GM12878 (cell line): Measurements from ENCODE around the gene TRMO. TPM values are rescaled to one million over a fixed set of nuclear protein-coding genes. Genes with fewer than 3 reads are reported as not detected.

Experiments
- ATAC-seq: fragments of 200-7000 bp; cut with Tn5 transposase; 3 replicates; pipeline ENCODE4 v1.9.1; 2020; ENCODE audit warnings: mild to moderate bottlenecking, moderate library complexity
- BruUV-seq: library from RNA; stranded (reverse); fragments of 400-500 nt; replicated peaks from 2 replicates; lab custom pipeline; 2021; lab: Mats Ljungman, UMichigan
- CTCF ChIA-PET: fragments of 300-600 bp; sonication (Branson Sonifier 250); formaldehyde crosslinking; extraction: SDS; loops from one replicate; lab custom pipeline; 2021; ENCODE audit warnings: inconsistent platforms; lab: Yijun Ruan, JAX
- POLR2A ChIA-PET: fragments of 350-600 bp; formaldehyde crosslinking; extraction: SDS; loops from one replicate; lab custom pipeline; 2021; ENCODE audit warnings: inconsistent platforms; lab: Charles Lee
- RAD21 ChIA-PET: fragments of 300-600 bp; sonication (Branson Sonifier 250); formaldehyde crosslinking; loops from one replicate; lab custom pipeline; 2023; ENCODE audit warnings: antibody characterized with exemption; ENCODE audit not compliant: unreplicated experiment; lab: Charles Lee
- SMC1A ChIA-PET: fragments of 300-600 bp; sonication (Branson Sonifier 250); formaldehyde crosslinking; loops from one replicate; lab custom pipeline; 2023; ENCODE audit not compliant: unreplicated experiment, uncharacterized antibody; lab: Charles Lee
- DNase-seq: peaks from one replicate; pipeline ENCODE4 v3.0.0-alpha.2; 2011; ENCODE audit warnings: low read depth, low spot score
- FAIRE-seq: peaks from 3 replicates; lab custom pipeline; 2011; peaks lifted over from hg19 to GRCh38; lab: Jason Lieb, UNC
- H2AFZ ChIP-seq: 2 replicates; pipeline ENCODE4 v1.6.0; 2011; ENCODE audit warnings: low read depth, low read length, control low read depth; ENCODE audit not compliant: control insufficient read depth
- H3K27ac ChIP-seq: 2 replicates; pipeline ENCODE4 v1.5.1; 2011; ENCODE audit warnings: control low read depth; ENCODE audit not compliant: control insufficient read depth, insufficient read depth
- H3K27me3 ChIP-seq, 2 experiments: replicated peaks in 1 of 2; 2 replicates each; pipeline versions ENCODE4 v1.6.0 to v1.6.1; 2011; ENCODE audit warnings: low read length in 1 of 2; ENCODE audit not compliant: control insufficient read depth in 2 of 2, insufficient read depth in 2 of 2
- H3K36me3 ChIP-seq, 2 experiments: 2 replicates each; pipeline ENCODE4 v1.5.1; 2011; ENCODE audit warnings: low read length in 1 of 2; ENCODE audit not compliant: control insufficient read depth in 2 of 2, insufficient read depth in 2 of 2
- H3K4me1 ChIP-seq: 2 replicates; pipeline ENCODE4 v1.6.1; 2011; ENCODE audit warnings: mild to moderate bottlenecking, low read length, moderate library complexity, mixed read lengths; ENCODE audit not compliant: control insufficient read depth, insufficient read depth
- H3K4me2 ChIP-seq: 2 replicates; pipeline ENCODE4 v1.6.0; 2011; ENCODE audit warnings: control low read depth; ENCODE audit not compliant: control insufficient read depth, insufficient read depth
- H3K4me3 ChIP-seq: fragments of 200-600 bp; sonication (generic); 2 replicates; pipeline ENCODE4 v1.5.1; 2016
- H3K79me2 ChIP-seq: 2 replicates; pipeline ENCODE4 v1.6.0; 2011; ENCODE audit warnings: low read length; ENCODE audit not compliant: control insufficient read depth, insufficient read depth
- H3K9ac ChIP-seq: 2 replicates; pipeline ENCODE4 v1.8.0; 2011; ENCODE audit warnings: low read length, control low read depth, mixed read lengths; ENCODE audit not compliant: control insufficient read depth, insufficient read depth
- H3K9me3 ChIP-seq: replicated peaks from 3 replicates; pipeline ENCODE4 v1.5.1; 2011; ENCODE audit warnings: mild to moderate bottlenecking, low read length; ENCODE audit not compliant: control insufficient read depth, insufficient read depth
- H4K20me1 ChIP-seq: 2 replicates; pipeline ENCODE4 v1.6.0; 2011; ENCODE audit not compliant: control insufficient read depth, insufficient read depth
- CBX3 ChIP-seq: fragments of 200-600 bp; sonication (generic); IDR thresholded peaks from 2 replicates; pipeline ENCODE4 v1.6.1; 2016; ENCODE audit warnings: low read depth, borderline replicate concordance
- CEBPZ ChIP-seq: fragments of 150-350 bp; IDR thresholded peaks from 2 replicates; pipeline ENCODE4 v1.6.1; 2016; ENCODE audit warnings: low read depth, low read length
- CREM ChIP-seq: IDR thresholded peaks from 2 replicates; pipeline ENCODE4 v1.6.1; 2014; ENCODE audit warnings: antibody characterized with exemption, low read depth
- EZH2 ChIP-seq: IDR thresholded peaks from 2 replicates; pipeline ENCODE4 v1.6.1; 2012; ENCODE audit warnings: low read depth, mild to moderate bottlenecking, control low read depth, inconsistent platforms, low read length, borderline replicate concordance; ENCODE audit not compliant: control insufficient read depth
- GABPA ChIP-seq: IDR thresholded peaks from 2 replicates; pipeline ENCODE4 v1.6.1; 2014; ENCODE audit warnings: antibody characterized with exemption, low read depth, mild to moderate bottlenecking, inconsistent platforms
- KAT2A ChIP-seq: conservative IDR thresholded peaks from 2 replicates; pipeline ENCODE4 v1.6.1; 2011; ENCODE audit warnings: low read depth, low read length; ENCODE audit not compliant: control insufficient read depth
- MTA2 ChIP-seq: fragments of 450-650 bp; IDR thresholded peaks from 2 replicates; pipeline ENCODE4 v1.6.1; 2016; ENCODE audit warnings: low read depth, mild to moderate bottlenecking, moderate library complexity
- MXI1 ChIP-seq: fragments of 150-350 bp; IDR thresholded peaks from 2 replicates; pipeline ENCODE4 v1.6.1; 2011; ENCODE audit warnings: low read depth, mild to moderate bottlenecking, inconsistent platforms, low read length, improper control_type of control experiment
- NBN ChIP-seq: fragments of 450-650 bp; IDR thresholded peaks from 2 replicates; pipeline ENCODE4 v1.6.1; 2016
- POU2F2 ChIP-seq: IDR thresholded peaks from 3 replicates; pipeline ENCODE4 v1.6.1; 2011; ENCODE audit warnings: low read depth, mild to moderate bottlenecking, low read length, borderline replicate concordance
- SIX5 ChIP-seq: IDR thresholded peaks from 2 replicates; pipeline ENCODE4 v1.6.1; 2011; ENCODE audit warnings: mild to moderate bottlenecking, low read depth, low read length, moderate library complexity; ENCODE audit not compliant: severe bottlenecking
- SKIL ChIP-seq: fragments of 450-650 bp; IDR thresholded peaks from 2 replicates; pipeline ENCODE4 v1.6.1; 2017; ENCODE audit warnings: mild to moderate bottlenecking, low read depth, inconsistent platforms; ENCODE audit not compliant: poor library complexity, severe bottlenecking
- SMC3 ChIP-seq: IDR thresholded peaks from 2 replicates; pipeline ENCODE4 v1.6.1; 2011; ENCODE audit warnings: low read length, improper control_type of control experiment, borderline replicate concordance
- STAT1 ChIP-seq: fragments of 450-650 bp; conservative IDR thresholded peaks from 2 replicates; pipeline ENCODE4 v1.6.1; 2014; ENCODE audit warnings: antibody characterized with exemption, mild to moderate bottlenecking
- ZBTB11 ChIP-seq: fragments of 450-650 bp; formaldehyde crosslinking; IDR thresholded peaks from 2 replicates; pipeline ENCODE4 v1.5.0; 2022; ENCODE audit warnings: mild to moderate bottlenecking, missing genetic modification characterization
- ZNF622 ChIP-seq: fragments of 450-650 bp; IDR thresholded peaks from 2 replicates; pipeline ENCODE4 v1.6.1; 2017; ENCODE audit warnings: mild to moderate bottlenecking, inconsistent platforms
- ZSCAN29 ChIP-seq: fragments of 450-650 bp; IDR thresholded peaks from 2 replicates; pipeline ENCODE4 v1.6.1; 2017; ENCODE audit warnings: mild to moderate bottlenecking, moderate library complexity
- WGBS: methylation state at CpG from one replicate; pipeline ENCODE4 v1.1.6; 2016; ENCODE audit warnings: low lambda C conversion rate; ENCODE audit not compliant: insufficient replicate concordance, insufficient coverage; ENCODE audit errors: missing lambda C conversion rate; 5-methylcytosine and 5-hydroxymethylcytosine counted together
- in situ Hi-C: fragments of 300-500 bp; cut with MboI; formaldehyde crosslinking; loops from 9 replicates; pipeline ENCODE4 v1.14.3; 2018; ENCODE audit warnings: mixed read lengths
- intact Hi-C: fragments of 100-400 bp; cut with micrococcal nuclease; formaldehyde crosslinking; loops from one replicate; pipeline ENCODE4 v1.14.2; 2022; ENCODE audit not compliant: unreplicated experiment
- polyA plus RNA-seq, 11 experiments: library from polyadenylated mRNA; depleted of rRNA in 4 of 11; unstranded in 6 of 11; stranded (reverse) in 5 of 11; fragments of >200 nt; fragmentation: Nextera tagmentation in 4 of 11; fragmentation: Illumina TruSeq in 1 of 11; extraction: Ambion mirVana in 4 of 11; extraction: Trizol in 1 of 11; gene quantifications; 1 replicate in 1 of 11; 2 replicates in 10 of 11; pipeline versions ENCODE4 v1.2.1 to v1.2.3, GENCODE V29; 2011 to 2016; ENCODE audit warnings: inconsistent platforms in 2 of 11, missing spikeins in 2 of 11, low read depth in 1 of 11
- total RNA-seq, 4 experiments: library from RNA; depleted of rRNA in 3 of 4; stranded (reverse); fragments of >200 nt in 3 of 4; fragmentation: Illumina TruSeq in 1 of 4; extraction: Trizol in 1 of 4; gene quantifications; 2 replicates each; pipeline versions ENCODE4 v1.2.1 to v1.2.3, GENCODE V29; 2013 to 2021

The TRMO gene
- total and polyA plus RNA-seq, 10 of the 15 experiments (the other 5 are each of a cell fraction or from before 2014, with no cell fraction given), result 5.8 to 23.6 (median 15.3) TPM

GRCh38 chr9:97874624-97875023, 47.7 kb downstream of the TRMO start:
- peaks cover 0 to 2% of the 10 kb centered on the region in 2 experiments; a peak in 1 of 4 replicates for H3K27me3 ChIP-seq
- no peaks in the 10 kb centered on the region for H3K4me1 ChIP-seq
- in situ Hi-C loops (no loop called here), intact Hi-C loops (no loop called here)
- H3K9ac ChIP-seq, result no peak overlapping the region
- H3K36me3 ChIP-seq, result no peaks in the 10 kb centered on the region
- no peaks in the 10 kb centered on the region for H3K79me2 ChIP-seq
- POLR2A ChIA-PET, result no interaction called here
- no peak overlapping the region for H3K27ac ChIP-seq
- CTCF ChIA-PET, result interaction anchor here (1.1 kb wide), 2 partner anchors 15 to 26 kb away, joined by 3 read pairs; no protein-coding TSS in a partner anchor
- SMC1A ChIA-PET, result interaction anchor here (0.9 kb wide), 1 partner anchor 9 kb away, joined by 3 read pairs; no protein-coding TSS in a partner anchor
- no peak overlapping the region for H3K4me2 ChIP-seq
- BruUV-seq, result no TSS peak
- ATAC-seq, result no peak
- H3K4me3 ChIP-seq, result no peak overlapping the region
- WGBS, result 64% methylated on average over 6 of the region's 6 CpGs
- no peaks in the 10 kb centered on the region for H3K9me3 ChIP-seq
- H4K20me1 ChIP-seq, result no peaks in the 10 kb centered on the region
- no peak overlapping the region for H2AFZ ChIP-seq
- FAIRE-seq, result no peak
- DNase-seq, result no peak
- RAD21 ChIA-PET, result no interaction called here
- TF ChIP-seq CEBPZ (no peak), SMC3 (no peak), MTA2 (no peak), CREM (no peak), MXI1 (no peak), SKIL (no peak), SIX5 (no peak), ZBTB11 (CRISPR knock-in tag) (no peak), POU2F2 (no peak), CBX3 (no peak), EZH2 (no peak), ZSCAN29 (no peak), ZNF622 (no peak), STAT1 (no peak), KAT2A (no peak), NBN (no peak), GABPA (no peak)
